ENCODE measurements around the gene PTGIR.

DNA sequence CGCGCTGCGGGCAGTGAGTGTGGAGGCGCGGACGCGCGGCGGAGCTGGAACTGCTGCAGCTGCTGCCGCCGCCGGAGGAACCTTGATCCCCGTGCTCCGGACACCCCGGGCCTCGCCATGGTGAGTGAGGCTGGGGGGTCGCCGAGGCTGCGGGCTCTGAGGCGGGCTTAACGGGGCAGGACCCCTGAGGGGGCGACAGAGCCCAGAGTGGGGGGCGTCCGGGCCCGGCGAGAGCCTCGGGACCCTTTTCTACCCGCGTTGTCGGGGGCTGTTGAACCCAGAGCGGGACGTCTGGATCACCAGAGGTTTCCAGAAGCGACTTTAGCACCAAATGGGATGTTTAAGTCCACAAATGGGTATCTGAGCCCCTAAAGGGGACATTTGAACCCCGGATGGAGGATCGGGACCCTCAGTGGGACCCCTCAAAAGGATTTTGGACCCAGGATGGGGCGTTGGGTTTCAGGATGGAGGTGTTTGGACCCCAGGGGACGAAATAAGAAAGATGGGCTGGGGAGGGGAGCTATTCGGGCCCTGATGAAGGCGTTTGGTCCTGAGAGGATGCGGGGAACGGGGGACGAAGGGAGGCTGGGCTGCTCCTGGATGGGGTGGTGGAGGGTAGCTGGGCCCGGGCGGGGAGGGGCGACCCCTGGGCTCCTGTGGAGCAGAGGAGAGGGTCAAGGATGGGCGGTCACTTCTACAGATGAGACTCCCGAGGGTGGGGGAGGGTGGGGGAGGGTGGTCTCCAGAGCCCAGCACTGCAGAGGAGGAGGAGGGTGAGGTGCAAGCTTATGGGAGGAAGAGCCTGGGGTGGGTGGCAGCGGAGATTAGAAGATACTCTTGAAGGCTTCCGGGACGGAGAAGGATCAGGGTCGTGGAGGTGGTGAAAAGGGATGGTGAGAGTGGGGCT lies 23.3 kb downstream of the PTGIR start, which contains the start of gene CALM3:
- TF ChIP-seq, protein P1, sequence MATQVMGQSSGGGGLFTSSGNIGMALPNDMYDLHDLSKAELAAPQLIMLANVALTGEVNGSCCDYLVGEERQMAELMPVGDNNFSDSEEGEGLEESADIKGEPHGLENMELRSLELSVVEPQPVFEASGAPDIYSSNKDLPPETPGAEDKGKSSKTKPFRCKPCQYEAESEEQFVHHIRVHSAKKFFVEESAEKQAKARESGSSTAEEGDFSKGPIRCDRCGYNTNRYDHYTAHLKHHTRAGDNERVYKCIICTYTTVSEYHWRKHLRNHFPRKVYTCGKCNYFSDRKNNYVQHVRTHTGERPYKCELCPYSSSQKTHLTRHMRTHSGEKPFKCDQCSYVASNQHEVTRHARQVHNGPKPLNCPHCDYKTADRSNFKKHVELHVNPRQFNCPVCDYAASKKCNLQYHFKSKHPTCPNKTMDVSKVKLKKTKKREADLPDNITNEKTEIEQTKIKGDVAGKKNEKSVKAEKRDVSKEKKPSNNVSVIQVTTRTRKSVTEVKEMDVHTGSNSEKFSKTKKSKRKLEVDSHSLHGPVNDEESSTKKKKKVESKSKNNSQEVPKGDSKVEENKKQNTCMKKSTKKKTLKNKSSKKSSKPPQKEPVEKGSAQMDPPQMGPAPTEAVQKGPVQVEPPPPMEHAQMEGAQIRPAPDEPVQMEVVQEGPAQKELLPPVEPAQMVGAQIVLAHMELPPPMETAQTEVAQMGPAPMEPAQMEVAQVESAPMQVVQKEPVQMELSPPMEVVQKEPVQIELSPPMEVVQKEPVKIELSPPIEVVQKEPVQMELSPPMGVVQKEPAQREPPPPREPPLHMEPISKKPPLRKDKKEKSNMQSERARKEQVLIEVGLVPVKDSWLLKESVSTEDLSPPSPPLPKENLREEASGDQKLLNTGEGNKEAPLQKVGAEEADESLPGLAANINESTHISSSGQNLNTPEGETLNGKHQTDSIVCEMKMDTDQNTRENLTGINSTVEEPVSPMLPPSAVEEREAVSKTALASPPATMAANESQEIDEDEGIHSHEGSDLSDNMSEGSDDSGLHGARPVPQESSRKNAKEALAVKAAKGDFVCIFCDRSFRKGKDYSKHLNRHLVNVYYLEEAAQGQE (IDR thresholded peaks at IDR 0.05; ENCODE audit: insufficient read depth in 1 of 2, low read depth in 2 of 2, low read length in 2 of 2), result no peak
- TF ChIP-seq POLR2AphosphoS5 (IDR thresholded peaks at IDR 0.05; ENCODE audit: low read depth, low read length), result no peak
- TF ChIP-seq TAF1 (IDR thresholded peaks at IDR 0.05; ENCODE audit: borderline replicate concordance, insufficient read depth, low read length), result no peak
